HepG2 (cell line): ENCODE measurements around the gene SNX10. TPM values are rescaled to one million over a fixed set of nuclear protein-coding genes. Genes with fewer than 3 reads are reported as not detected.

ENCODE experiments used
- GMEB2 ChIP-seq: IDR thresholded peaks from 2 replicates; pipeline ENCODE4 v1.6.1; 2016; ENCODE audit warnings: missing biosample characterization, missing genetic modification reagents, low read depth
- NR1H2 ChIP-seq: sonication (generic); formaldehyde crosslinking; IDR thresholded peaks from 2 replicates; pipeline ENCODE4 v1.8.1; 2022; ENCODE audit warnings: low read depth, missing genetic modification reagents, borderline replicate concordance
- PBX2 ChIP-seq: IDR thresholded peaks from 2 replicates; pipeline ENCODE4 v1.6.1; 2016; ENCODE audit warnings: control low read depth
- ZFP91 ChIP-seq: sonication (generic); formaldehyde crosslinking; IDR thresholded peaks from 2 replicates; pipeline ENCODE4 v1.9.0; 2022; ENCODE audit warnings: missing genetic modification reagents, mild to moderate bottlenecking, borderline replicate concordance
- ZNF12 ChIP-seq: sonication (generic); formaldehyde crosslinking; IDR thresholded peaks from 2 replicates; pipeline ENCODE4 v1.5.0; 2020; ENCODE audit warnings: missing genetic modification reagents
- ZNF160 ChIP-seq: sonication (generic); formaldehyde crosslinking; IDR thresholded peaks from 2 replicates; pipeline ENCODE4 v1.8.0; 2022; ENCODE audit warnings: mild to moderate bottlenecking, inconsistent platforms, missing genetic modification reagents
- ZNF234 ChIP-seq: sonication (generic); formaldehyde crosslinking; conservative IDR thresholded peaks from 2 replicates; pipeline ENCODE4 v1.5.1; 2020; ENCODE audit warnings: mild to moderate bottlenecking, missing genetic modification reagents
- ZNF329 ChIP-seq: sonication (generic); formaldehyde crosslinking; IDR thresholded peaks from 2 replicates; pipeline ENCODE4 v1.9.0; 2021; ENCODE audit warnings: low read depth, mild to moderate bottlenecking, missing genetic modification reagents
- ZNF878 ChIP-seq: sonication (generic); formaldehyde crosslinking; IDR thresholded peaks from 2 replicates; pipeline ENCODE4 v1.8.1; 2023; ENCODE audit warnings: mild to moderate bottlenecking, missing genetic modification reagents, moderate library complexity
- polyA plus RNA-seq, 8 experiments: library from polyadenylated mRNA; depleted of rRNA in 3 of 8; stranded (reverse) in 7 of 8; unstranded in 1 of 8; fragments of >200 nt; fragmentation: Illumina TruSeq in 4 of 8; extraction: Trizol in 4 of 8; gene quantifications; 2 replicates each; pipeline versions ENCODE4 v1.2.1 to v1.2.3, GENCODE V29; 2011 to 2016; ENCODE audit warnings: low read depth in 4 of 8, missing spikeins in 1 of 8, mixed read lengths in 1 of 8; ENCODE audit not compliant: insufficient read depth in 1 of 8
- total RNA-seq, 5 experiments: library from RNA; depleted of rRNA; stranded (reverse); fragments of >200 nt; fragmentation: Illumina TruSeq; extraction: Trizol; gene quantifications; 2 replicates each; pipeline ENCODE4 v1.2.3, GENCODE V29; 2016; ENCODE audit warnings: low read depth in 1 of 5
- TF ChIP-seq, protein P1 (sequence below): sonication (generic); formaldehyde crosslinking; IDR thresholded peaks from 2 replicates; pipeline ENCODE4 v1.8.1; 2023; ENCODE audit warnings: mild to moderate bottlenecking, moderate library complexity, missing genetic modification reagents
- TF ChIP-seq, protein P2 (sequence below): sonication (generic); formaldehyde crosslinking; IDR thresholded peaks from 2 replicates; pipeline ENCODE4 v1.5.0; 2020; ENCODE audit warnings: mild to moderate bottlenecking, missing genetic modification reagents
- TF ChIP-seq, protein P3 (sequence below): sonication (generic); formaldehyde crosslinking; IDR thresholded peaks from 2 replicates; pipeline ENCODE4 v1.8.0; 2022; ENCODE audit warnings: mild to moderate bottlenecking, missing genetic modification reagents

SNX10 gene
- total and polyA plus RNA-seq, 2 of the 13 experiments (the other 11 are each of a cell fraction or from before 2014, with no cell fraction given), result 26.0 to 27.6 TPM

GRCh38 chr7:26331113-26331512 is 39.5 kb downstream of the SNX10 start (continued):
- TF ChIP-seq GMEB2 (CRISPR knock-in tag) (no peak), PBX2 (CRISPR knock-in tag) (no peak), ZNF878 (no peak), NR1H2 (no peak), ZNF160 (CRISPR knock-in tag) (no peak), ZNF12 (no peak), ZNF329 (CRISPR knock-in tag) (no peak), ZFP91 (CRISPR knock-in tag) (no peak), ZNF234 (no peak)
- TF ChIP-seq, protein P1, sequence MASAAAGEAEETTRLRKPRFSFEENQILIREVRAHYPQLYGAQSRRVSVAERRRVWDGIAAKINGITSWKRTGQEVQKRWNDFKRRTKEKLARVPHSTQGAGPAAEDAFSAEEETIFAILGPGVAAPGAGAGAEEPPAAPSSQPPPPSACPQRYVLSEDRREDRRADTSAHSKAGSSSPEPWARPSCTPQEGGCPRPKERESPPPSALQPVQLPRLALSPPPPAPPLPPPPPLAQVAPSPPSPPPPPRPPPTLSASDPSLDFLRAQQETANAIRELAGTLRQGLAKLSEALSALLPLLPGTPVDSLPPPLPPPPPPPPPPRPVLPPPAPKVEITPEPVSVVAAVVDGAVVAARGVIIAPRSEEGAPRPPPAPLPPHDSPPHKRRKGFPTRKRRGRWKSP (CRISPR knock-in tag), result no peak
- TF ChIP-seq, protein P2, sequence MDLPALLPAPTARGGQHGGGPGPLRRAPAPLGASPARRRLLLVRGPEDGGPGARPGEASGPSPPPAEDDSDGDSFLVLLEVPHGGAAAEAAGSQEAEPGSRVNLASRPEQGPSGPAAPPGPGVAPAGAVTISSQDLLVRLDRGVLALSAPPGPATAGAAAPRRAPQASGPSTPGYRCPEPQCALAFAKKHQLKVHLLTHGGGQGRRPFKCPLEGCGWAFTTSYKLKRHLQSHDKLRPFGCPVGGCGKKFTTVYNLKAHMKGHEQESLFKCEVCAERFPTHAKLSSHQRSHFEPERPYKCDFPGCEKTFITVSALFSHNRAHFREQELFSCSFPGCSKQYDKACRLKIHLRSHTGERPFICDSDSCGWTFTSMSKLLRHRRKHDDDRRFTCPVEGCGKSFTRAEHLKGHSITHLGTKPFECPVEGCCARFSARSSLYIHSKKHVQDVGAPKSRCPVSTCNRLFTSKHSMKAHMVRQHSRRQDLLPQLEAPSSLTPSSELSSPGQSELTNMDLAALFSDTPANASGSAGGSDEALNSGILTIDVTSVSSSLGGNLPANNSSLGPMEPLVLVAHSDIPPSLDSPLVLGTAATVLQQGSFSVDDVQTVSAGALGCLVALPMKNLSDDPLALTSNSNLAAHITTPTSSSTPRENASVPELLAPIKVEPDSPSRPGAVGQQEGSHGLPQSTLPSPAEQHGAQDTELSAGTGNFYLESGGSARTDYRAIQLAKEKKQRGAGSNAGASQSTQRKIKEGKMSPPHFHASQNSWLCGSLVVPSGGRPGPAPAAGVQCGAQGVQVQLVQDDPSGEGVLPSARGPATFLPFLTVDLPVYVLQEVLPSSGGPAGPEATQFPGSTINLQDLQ (CRISPR knock-in tag), result no peak
- TF ChIP-seq, protein P3, sequence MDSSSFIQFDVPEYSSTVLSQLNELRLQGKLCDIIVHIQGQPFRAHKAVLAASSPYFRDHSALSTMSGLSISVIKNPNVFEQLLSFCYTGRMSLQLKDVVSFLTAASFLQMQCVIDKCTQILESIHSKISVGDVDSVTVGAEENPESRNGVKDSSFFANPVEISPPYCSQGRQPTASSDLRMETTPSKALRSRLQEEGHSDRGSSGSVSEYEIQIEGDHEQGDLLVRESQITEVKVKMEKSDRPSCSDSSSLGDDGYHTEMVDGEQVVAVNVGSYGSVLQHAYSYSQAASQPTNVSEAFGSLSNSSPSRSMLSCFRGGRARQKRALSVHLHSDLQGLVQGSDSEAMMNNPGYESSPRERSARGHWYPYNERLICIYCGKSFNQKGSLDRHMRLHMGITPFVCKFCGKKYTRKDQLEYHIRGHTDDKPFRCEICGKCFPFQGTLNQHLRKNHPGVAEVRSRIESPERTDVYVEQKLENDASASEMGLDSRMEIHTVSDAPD (CRISPR knock-in tag), result no peak
